ENCODE measurements around the gene CNIH1. TPM values are rescaled to one million over a fixed set of nuclear protein-coding genes. Genes with fewer than 3 reads are reported as not detected.
"Not testable (repeated sequence)": the region's sequence is repeated elsewhere in the genome, so short reads cannot be mapped to it uniquely, and the experiment has no call there.

The CNIH1 gene
- total and polyA plus RNA-seq, 9 donors: 53.5 to 203 (median 67.0) TPM

DNA sequence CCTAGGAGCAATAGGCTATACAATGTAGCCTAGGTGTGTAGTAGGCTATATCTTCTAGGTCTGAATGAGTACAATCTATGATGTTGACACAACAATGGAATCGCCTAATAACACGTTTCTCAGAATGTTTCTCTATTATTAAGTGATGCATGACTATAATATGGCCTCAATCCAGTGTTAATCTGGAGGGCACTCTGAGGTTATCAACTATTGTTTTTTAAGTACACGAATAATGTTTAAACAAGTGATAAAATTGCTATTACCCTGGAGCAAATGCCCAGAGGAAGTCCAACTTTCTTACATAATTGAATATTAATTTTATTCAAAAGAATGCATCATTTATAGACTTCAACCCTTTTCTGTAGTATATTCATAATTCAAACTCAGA, 16.4 kb upstream of the CNIH1 start:
- no peaks in the 10 kb centered on the region for H3K36me3 ChIP-seq
- intact Hi-C loops (cut with DNase I): no loop called here
- H3K27me3 ChIP-seq: no peaks in the 10 kb centered on the region
- H3K9me3 ChIP-seq: no peaks in the 10 kb centered on the region
- H3K4me3 ChIP-seq: no peak overlapping the region
- no peak for DNase-seq
- 10 to 21% (median 20%) methylated on average over 3 of the region's 3 CpGs for WGBS, 3 donors
- H3K27ac ChIP-seq: no peak overlapping the region
- TF ChIP-seq, protein P1, sequence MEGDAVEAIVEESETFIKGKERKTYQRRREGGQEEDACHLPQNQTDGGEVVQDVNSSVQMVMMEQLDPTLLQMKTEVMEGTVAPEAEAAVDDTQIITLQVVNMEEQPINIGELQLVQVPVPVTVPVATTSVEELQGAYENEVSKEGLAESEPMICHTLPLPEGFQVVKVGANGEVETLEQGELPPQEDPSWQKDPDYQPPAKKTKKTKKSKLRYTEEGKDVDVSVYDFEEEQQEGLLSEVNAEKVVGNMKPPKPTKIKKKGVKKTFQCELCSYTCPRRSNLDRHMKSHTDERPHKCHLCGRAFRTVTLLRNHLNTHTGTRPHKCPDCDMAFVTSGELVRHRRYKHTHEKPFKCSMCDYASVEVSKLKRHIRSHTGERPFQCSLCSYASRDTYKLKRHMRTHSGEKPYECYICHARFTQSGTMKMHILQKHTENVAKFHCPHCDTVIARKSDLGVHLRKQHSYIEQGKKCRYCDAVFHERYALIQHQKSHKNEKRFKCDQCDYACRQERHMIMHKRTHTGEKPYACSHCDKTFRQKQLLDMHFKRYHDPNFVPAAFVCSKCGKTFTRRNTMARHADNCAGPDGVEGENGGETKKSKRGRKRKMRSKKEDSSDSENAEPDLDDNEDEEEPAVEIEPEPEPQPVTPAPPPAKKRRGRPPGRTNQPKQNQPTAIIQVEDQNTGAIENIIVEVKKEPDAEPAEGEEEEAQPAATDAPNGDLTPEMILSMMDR (IDR thresholded peaks at IDR 0.05): no peak
- no peak for TF ChIP-seq EP300 (IDR thresholded peaks at IDR 0.05)
- no peak for TF ChIP-seq POLR2A (IDR thresholded peaks at IDR 0.05)
- no peaks in the 10 kb centered on the region for H3K4me1 ChIP-seq (ENCODE audit: insufficient read depth)

DNA sequence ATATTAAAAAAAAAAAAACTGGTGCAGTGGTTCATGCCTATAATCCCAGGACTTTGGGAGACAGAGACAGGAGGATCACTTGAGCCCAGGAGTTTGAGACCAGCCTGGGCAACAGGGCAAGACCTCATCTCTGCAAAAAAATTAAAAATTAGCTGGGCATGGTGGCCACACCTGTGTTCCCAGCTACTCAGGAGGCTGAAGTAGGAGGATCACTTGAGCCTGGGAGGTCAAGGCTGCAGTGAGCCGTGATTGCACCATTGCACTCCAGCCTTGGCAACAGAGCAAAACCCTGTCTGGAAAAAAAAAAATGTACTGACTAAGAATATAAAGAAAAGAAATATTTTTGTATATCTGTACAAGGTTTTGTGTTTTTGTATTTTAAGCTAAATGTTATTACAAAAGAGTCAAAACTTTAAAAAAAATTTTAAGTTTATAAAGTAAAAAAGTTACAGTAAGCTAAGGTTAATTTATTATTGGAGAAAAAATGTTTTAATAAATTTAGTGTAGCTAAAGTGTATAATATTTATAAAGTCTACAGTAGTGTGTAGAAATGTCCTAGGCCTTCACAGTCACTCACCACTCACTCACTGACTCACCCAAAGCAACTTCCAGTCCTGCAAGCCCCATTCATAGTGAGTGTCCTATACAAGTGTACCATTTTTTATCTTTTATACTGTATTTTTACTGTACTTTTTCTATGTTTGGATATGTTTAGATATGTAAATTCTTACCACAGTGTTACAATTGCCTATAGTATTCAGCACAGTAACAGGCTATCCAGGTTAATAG, 15.8 kb upstream of the CNIH1 start:
- H3K9me3 ChIP-seq; H3K27me3 ChIP-seq; DNase-seq; H3K4me3 ChIP-seq; H3K36me3 ChIP-seq; H3K27ac ChIP-seq; H3K4me1 ChIP-seq (ENCODE audit: insufficient read depth); intact Hi-C loops (cut with DNase I): not testable (repeated sequence)
- 11 to 48% (median 20%) methylated on average over 1 of the region's 1 CpG for WGBS, 3 donors

DNA sequence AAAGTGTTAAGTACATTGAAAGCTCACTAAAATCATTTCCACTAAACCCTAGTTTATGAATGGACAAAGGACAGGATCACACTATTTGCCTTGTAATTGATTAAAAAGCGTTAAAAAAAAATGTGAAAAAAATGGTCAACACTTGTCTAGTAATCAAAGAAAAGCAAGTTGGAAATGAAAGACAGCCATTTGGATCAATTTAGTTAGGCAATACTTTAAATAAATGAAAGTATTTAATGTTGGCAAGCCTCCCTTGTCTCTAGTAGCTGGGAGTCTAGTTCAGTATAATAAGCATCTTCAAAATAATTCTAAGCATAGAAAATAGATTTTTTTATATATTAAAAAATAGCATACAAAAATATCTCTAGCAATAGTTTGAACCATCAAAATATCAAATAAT, 14.2 kb upstream of the CNIH1 start:
- DNase-seq: no peak
- no peak overlapping the region for H3K4me3 ChIP-seq
- no peak overlapping the region for H3K27ac ChIP-seq
- H3K27me3 ChIP-seq: no peaks in the 10 kb centered on the region
- intact Hi-C loops (cut with DNase I): no loop called here
- no peaks in the 10 kb centered on the region for H3K4me1 ChIP-seq (ENCODE audit: insufficient read depth)
- TF ChIP-seq POLR2A (IDR thresholded peaks at IDR 0.05) (no peak), EP300 (IDR thresholded peaks at IDR 0.05) (no peak)
- TF ChIP-seq, protein P1 (IDR thresholded peaks at IDR 0.05): no peak
- no peaks in the 10 kb centered on the region for H3K36me3 ChIP-seq
- H3K9me3 ChIP-seq: no peaks in the 10 kb centered on the region
- WGBS, 3 donors: 79 to 93% (median 89%) methylated on average over 1 of the region's 1 CpG

DNA sequence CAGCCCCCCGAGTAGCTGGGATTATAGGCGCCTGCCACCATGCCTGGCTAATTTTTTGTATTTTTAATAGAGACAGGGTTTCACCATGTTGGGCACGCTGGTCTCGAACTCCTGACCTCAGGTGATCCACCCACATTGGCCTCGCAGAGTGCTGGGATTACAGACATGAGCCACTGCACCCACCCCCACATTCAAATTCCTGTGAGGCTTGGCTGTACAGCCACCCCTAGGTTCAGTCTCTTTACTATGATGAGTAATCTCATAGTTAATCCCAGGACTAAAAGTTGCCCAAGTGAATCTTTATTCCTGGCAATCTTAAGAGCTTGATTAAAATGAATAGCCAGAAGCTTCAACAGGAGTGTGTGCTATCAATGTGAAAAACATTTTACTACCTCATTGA, 12.8 kb upstream of the CNIH1 start:
- DNase-seq; H3K27ac ChIP-seq; H3K27me3 ChIP-seq; H3K36me3 ChIP-seq; H3K4me3 ChIP-seq; H3K4me1 ChIP-seq (ENCODE audit: insufficient read depth); intact Hi-C loops (cut with DNase I); H3K9me3 ChIP-seq: not testable (repeated sequence)
- 87 to 90% (median 87%) methylated on average over 5 of the region's 5 CpGs for WGBS, 3 donors

DNA sequence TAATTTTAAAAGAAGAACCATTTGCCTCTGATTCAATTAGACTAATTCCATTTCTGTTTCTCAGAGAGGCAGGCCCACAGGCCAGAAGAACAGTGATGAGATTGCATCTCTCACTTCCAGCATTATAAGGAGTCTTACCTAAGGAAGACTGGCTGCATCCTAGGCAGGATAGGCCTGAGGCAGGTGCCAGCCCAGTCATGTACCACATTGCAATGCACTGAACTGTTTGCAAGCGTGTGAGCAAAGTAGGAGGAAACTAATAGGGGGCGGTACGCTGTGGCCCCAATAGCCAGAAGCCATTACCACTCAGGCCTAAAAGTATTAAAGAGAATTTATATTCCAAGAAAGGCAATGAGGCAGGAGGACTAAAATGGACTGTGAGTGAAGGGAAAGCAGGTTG, 12.1 kb upstream of the CNIH1 start:
- no peak overlapping the region for H3K27ac ChIP-seq
- no peaks in the 10 kb centered on the region for H3K36me3 ChIP-seq
- H3K4me1 ChIP-seq (ENCODE audit: insufficient read depth): no peaks in the 10 kb centered on the region
- no peaks in the 10 kb centered on the region for H3K9me3 ChIP-seq
- 93 to 98% (median 96%) methylated on average over 3 of the region's 3 CpGs for WGBS, 3 donors
- DNase-seq: no peak
- TF ChIP-seq EP300 (IDR thresholded peaks at IDR 0.05) (no peak), POLR2A (IDR thresholded peaks at IDR 0.05) (no peak)
- TF ChIP-seq, protein P1 (IDR thresholded peaks at IDR 0.05): no peak
- intact Hi-C loops (cut with DNase I): no loop called here
- H3K27me3 ChIP-seq: no peaks in the 10 kb centered on the region
- no peak overlapping the region for H3K4me3 ChIP-seq

All from ovary (tissue), 9 donors.